HG03135 (cell line): Measurements from ENCODE around the gene LRTM1.

Source experiments
- ATAC-seq: cut with Tn5 transposase; IDR thresholded peaks from one replicate; pipeline ENCODE4 v1.9.1; 2021; ENCODE audit warnings: mild to moderate bottlenecking, moderate library complexity; ENCODE audit not compliant: unreplicated experiment

Gene LRTM1

DNA sequence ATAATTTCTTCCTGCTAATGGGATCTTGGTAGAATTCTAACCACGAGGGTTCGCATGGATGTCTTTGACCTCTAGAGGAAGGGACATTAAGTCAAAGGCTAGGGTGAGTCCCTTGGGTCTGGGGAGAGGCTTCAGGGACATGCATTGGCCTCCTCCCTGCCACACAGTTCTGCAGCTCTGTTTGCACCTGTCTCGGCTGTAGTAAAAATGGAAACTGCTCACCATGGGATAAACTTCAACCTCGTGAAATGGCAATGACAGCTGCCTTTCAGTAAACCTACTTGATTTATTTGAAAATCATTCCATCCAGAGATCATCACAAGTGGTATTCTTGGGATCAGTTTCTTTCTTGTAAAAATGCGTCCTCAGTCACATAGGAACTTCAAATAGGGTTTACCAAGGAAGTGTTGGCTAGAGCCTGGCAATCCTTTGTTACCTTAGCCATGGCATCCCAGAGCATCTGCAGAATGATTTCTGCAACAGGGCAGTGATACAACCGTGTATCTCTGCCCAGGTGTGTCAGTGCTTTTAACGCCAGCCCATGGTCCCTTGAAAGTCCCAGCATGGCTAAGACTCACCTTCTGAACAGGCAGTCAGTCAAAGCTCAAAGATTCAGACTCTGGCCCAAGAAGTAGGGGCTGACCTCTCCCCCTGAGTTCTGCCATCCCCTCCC, 14.0 kb upstream of the LRTM1 start:
- no peak for ATAC-seq

DNA sequence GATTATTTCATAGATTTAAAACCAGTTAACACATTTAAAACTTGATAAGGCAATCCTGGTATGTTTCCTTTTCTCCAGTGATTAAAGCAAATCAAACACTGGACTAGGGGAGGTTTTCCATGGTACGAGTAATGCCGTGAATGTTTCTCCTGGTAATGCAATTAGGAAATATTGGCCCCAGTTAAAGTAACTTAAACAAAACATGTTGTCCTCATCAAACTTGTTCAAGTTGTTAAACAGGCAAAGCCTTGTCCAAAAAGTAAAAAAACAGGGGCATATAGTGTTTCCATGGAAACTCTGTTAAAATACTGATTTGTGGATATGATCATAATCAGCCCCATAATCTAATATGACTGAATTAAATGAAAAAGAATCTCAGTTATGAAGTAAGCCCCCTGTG, 13.1 kb upstream of the LRTM1 start:
- ATAC-seq = no peak

DNA sequence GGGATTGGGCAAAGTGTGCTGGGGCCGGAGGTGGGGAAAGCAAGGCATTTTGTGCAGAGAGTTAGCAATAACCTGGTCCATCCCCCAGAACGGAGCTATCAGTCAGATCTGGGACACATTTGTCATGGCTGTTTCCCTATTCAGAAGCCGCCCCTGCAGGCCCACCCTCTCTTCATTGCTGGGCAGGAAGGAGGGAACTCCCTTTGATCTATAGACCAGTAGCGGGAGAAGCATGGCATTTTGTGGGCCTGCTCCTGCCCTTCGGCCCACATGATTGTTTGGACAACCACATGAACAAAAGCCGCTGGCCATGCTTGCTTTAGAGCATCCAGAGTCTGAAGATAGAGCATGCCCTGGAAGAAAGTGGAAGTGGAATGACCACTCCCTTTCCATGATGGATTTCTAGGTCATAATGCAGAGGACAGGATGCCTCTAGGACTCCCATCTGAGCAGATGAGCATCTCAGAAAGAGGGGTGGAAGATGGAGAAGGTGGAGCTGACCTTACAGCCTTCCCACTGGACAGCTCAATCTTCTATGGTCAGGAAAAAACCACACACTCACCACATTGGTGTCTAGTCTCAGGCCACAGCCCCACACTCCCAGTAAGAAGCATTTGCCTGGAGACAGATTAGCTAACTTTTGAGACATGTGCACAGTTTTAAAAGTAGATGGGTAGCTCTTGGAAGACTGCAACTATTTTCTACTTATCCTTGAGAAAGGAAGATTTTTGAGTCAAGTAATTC, 11.9 kb upstream of the LRTM1 start:
- ATAC-seq = no peak

DNA sequence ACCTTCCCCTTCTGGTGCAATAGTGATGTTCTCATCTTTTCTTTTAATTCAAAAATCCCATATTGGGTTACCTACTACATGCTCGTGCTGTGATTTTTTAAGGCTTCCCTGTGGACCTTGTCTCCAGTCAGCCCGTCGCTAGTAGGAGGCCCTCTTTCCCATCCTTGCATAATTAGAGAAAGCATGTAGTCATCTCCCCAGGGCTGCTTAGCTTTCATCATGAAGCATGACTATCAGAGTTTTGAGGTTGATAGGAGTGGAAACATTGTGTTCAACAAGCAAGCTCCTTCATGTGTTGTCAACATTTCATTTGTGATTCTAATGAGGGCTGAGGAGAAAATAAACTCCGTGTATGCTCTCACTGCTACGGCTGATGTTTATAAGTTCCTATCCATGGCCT, 8.7 kb upstream of the LRTM1 start:
- no peak for ATAC-seq

DNA sequence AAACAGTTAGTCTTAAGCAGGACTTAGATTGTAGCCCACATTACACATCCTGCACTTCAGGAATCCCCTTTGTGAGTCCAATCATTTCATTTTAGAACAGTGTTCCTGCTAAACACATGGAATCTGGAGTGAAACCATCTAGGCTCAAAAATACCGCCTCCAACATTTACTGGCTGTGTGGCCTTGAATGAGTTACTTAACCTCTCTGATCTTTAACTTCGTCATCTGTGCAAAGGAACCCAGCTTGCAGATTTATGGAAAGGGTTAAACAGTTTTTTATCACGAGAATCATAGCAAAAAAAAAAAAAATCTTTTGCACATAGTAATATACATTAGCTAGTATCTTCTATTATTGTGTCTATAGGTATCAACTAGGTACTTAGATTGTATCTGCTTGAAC, 8.0 kb upstream of the LRTM1 start:
- no peak for ATAC-seq

DNA sequence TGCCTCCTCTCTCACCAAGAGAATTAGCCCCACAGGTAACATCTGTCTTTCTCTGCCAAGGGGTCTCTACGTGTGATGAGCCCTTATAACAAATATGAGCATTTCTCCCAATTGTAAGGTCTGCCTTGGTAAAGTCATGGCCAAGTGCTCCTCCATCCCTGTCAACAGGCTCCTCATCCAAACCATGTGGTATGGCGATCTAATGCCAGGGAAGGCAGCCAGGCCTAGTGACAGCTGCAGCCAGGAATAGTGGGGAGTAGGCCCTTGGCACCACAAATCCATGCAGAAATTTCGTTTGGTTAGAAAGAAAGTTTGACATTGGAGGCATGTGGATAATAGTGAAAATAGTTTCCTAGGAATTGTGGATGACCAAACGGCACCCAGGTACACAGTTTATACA, 4.7 kb upstream of the LRTM1 start:
- ATAC-seq = no peak

DNA sequence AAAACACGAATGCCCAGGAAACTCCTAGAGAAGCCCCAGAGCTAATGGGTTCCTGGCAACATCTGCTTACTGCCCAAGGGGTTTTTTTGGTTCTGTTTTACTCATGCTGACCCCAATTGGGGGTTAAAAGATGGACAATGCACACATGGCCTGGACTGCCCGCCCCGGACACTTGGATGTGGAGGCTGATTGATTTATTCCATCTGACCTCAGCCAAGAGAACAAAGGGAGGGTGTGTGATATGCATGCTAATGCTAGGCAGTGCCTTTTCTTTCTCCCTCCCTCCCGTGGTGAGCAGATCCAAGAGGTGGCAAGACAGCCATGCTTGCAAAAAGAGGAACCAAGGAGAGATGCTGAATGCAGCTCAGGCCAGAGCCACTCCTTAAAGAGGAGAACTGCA, 3.3 kb upstream of the LRTM1 start:
- no peak for ATAC-seq

DNA sequence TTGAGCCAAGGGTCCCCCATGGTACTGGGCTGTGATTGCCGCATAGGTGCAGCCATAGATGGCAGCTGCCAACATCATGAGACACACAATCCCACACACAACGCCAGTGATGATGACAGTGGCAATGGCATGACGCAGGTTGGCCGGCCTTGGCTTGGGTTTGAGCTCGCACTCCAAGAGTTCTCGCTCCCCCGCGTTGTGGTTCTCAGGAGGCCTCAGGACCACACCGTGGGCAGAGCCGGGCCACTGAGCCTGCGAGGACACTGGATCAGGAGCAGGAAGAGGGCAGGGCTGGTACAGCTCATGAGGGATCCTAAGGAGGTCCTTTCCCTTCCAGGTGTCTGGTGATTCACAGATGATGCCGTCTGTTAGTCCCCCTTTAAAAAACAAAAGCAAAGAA, 9.3 kb downstream of the LRTM1 start:
- ATAC-seq = no peak

DNA sequence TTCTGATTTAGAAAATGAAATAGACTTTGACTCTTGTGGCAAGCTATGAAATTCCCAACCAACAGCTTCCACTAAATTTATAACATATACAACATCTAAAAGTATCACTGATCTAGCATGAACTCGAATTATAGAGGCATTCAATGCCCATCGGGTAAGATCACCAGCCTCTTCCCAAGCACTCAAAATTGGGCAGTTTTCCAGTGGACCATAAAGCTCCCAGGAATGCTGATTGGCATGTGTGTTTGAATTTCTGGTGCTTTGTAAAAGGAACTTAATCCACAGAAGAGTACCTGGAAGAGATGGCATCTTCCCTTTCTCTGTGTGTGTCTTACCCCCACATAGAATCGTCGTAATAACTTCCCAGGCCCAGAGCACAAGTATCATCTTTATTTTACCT, 10.0 kb downstream of the LRTM1 start:
- no peak for ATAC-seq

DNA sequence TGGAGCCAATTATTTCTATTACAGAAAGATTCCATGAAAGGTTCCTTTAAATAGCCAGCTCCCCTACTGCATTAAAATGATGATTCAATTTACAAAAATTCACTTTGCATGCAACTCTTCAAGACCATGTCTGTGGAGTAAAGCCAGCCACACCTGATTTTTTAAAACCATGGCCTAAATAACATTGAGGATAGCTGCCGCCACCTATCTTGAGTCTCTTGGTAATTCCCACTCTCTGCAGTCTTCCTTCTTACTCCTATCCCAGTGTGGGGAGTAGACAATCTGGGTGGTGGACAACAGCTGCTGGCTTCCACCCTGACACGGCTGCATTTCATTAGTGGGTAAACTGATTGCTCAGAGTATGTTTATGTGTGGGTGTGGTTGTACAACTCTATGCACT, 10.7 kb downstream of the LRTM1 start:
- no peak for ATAC-seq

DNA sequence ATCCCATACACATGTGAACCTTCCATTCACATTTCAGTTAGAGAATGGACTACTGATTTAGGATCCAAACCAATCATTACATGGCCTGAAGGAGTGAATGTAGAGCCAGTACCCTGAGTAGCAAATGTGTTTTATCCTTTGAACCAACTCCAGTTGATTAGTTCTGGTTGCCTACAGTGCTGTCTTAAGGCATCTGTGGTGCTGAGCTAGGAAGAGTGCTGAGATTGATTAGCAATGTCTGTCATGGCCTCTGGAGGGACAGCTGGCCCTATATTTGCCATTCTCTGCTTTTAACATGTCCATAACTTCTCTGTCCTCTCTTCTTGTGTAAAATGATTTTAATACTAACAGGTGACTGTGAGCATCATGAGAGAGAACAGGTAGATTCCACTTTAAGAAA, 11.1 kb downstream of the LRTM1 start:
- ATAC-seq = no peak

DNA sequence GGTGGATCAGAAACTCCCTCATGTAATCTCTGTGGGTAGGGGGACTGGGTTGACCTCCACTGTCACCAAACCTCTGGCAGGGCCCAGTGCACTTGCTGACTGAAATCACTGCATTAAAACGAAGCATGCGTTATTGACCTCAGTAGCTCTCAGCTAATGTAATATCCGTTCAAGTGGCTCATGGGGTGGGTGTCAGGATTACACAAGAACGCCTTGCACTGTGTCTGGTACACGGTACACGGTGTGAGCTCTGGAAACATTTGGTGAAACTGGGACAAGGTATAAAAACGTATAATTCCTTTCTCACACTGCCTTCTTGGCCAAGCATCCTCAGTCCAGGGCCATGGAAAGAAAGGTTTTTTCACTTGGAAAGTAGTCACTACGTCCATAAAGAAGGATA, 11.9 kb downstream of the LRTM1 start:
- ATAC-seq = no peak

DNA sequence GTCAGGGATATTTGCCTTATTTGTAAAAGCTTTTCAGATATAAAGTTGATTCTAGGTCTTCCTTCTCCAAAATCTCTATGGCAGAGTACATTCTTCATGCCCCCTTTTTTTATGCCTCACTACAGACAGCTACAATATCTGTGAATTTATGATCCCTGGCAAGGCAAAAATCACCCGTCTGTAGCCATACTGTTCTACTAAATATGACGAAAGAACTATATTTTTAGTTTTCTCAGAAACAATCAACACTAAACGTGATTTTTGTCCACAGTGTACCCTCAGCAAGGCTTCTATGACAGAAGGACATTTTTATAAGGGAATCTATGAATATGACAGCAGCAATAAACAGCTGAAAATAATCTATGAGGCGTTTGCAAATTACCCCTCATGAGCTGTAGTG, 12.7 kb downstream of the LRTM1 start:
- ATAC-seq = no peak

DNA sequence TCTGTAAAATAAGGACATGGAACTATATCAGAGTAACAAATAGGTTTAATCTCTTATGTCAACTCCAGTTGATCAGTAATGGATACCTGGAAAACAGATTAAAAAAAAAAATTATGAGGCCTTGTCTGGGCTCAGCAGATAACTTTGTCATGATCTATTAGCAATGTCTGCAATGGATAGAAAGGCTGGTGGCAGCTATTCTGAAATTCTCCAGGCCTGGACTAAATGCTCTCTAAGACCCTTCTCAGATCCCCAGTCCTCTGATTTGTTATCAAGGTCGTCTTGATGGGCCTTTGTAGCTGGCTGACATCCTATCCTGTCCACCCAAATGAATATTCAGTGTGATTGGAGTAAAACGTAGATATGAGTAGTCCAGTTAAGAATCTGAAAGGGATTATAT, 13.7 kb downstream of the LRTM1 start:
- ATAC-seq = no peak

DNA sequence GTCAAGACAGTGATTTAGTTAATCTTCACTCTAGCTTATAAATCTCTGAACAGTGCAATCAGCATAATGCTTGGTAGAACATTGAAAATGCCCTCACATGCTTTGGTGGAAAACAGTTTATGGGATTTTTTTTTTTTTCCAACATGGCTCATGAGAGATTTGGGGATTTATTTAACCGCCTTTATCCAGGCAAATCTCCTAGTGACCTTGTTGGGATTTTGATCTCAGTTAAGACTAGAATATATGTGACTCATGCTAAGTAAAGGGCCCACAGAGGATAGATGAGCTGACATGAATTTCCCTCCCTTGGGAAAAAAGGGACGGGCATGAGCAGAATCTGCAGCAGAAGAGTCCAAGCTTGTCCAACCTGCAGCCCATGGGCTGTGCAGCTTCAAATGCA, 18.7 kb downstream of the LRTM1 start:
- no peak for ATAC-seq

DNA sequence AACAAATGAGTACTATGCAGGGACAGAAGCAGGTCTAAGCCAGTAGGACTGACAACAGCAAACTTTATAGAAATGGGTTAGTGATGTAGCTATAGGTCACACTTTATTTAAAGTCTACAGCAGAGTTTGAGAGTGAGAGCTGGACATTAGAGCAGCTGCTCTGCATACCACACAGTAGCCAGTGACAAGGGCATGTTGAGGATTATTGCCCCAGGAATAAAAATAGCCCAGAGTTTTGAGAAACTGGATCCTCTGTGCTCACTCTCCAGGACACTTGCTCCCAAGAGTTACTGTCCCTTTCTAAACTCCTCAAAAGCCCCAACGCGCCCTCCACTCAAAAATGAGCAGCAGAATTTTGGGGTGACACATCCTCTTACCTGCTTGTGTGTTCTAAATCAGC, 21.1 kb downstream of the LRTM1 start:
- no peak for ATAC-seq

DNA sequence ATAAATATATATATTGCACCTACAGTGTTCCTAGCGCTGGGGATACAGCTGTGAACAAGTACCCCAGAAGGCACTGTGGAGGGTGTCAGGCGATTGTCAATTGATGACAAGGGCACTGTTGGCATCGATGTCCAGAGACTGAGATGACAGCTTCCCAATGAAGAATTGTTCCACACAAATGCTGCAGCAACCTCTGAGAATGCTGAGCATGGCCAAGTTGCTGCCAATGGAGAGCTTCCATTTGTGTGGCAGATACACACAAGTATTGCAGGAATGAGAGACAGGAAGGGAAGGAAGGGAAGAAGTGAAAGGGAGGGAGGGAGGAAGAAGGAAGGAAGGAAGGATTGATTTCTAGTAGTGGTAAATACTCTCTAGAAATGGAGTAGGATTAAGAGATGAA, 21.9 kb downstream of the LRTM1 start:
- no peak for ATAC-seq

DNA sequence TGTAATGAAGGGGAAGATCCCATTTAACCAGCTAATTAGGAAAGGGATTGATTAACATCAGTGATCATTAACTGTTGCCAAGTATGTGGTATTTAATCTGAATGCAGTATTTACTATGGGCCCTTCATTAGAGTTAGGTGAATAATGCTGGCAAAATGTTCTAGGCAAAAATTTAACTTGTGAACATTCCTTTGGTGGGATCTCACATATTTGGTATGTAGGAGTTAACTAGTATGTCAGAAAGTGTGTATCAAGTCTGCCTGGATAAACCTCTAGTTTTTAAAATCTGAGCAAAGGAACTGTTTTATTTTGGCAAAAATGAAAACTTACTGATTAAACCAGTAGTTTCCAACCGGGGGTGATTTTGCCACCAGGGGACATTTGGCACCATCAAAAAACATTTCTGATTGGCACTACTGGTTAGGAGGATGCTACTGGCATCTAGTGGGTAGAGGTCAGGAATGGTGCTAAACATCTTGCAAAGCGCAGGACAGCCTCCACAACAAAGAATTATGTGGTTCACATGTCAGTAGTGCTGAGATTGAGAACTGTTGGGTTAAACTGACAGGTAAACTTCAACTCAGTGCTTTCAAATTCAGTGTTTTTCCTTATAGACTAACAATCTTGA, 22.5 kb downstream of the LRTM1 start:
- ATAC-seq = no peak

DNA sequence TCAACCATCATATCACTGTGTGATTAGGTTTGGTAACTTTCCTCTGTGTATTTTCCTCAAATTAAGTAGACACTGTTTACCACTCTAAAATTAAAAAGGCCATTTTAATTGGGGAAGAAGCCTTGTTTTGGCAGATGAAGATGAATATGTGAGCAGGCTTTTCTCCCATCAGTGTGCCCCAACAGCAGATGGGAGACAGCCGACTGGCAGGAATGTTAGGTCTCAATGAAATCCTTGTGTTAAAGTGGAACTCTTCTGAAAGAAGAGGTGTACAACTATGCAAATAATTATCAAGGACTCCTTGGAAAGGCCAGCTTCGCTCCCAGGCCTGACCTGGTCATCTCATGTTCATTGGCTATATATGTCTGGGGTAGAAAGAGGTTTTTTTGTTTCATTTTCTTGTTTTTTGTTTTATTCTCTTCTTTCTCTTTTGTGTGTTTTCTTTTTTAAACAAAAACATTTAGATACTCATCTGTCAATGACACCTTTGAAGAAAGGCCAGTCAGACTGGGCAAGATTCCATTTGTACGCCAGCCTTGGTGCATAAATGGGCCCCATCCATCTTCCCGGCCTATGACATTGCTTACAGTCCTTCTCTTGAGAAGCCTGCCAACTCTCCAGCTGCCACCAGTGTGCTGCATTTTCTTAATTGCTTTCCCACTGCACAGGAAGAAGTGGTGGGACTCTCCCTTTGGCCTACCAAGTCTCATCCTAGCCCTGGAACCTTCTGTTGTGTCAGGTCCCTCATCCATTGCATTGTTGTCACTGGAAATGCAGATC, 25.8 kb downstream of the LRTM1 start:
- ATAC-seq = no peak

DNA sequence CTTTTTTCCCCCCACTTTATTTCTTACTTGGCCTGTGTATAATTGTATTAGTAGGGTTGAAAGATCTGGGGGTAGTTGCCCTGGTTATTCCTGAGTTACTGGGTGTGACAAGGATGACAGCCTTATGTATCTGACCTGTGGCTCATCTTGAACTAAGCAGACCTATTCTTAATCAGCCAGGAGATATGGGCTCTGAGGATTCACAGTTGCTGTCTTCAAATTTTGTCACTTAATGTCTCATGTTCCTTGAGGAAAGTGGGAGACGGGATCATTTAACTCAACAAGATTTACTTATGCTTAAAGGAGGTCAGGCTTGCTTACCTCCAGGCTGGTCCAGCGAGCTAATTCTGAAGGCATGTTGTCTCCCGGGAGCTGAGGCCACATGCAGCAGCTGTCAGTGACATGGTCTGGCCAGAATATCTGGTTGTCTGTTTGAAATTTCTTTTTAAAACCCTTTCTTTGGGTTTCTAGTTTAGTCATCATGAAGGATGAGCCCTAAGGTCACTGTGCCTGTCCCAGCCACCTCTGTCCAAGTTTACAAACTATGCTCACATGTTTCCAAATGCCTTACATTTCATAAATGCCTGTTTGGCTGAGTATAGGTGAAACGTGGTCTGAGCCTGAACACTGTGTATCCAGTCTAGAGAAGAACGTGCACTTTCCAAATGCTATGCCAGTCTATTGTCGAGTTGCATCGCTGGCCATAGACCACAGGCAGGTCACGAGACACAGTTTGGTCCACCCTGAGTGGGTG, 26.8 kb downstream of the LRTM1 start:
- no peak for ATAC-seq

DNA sequence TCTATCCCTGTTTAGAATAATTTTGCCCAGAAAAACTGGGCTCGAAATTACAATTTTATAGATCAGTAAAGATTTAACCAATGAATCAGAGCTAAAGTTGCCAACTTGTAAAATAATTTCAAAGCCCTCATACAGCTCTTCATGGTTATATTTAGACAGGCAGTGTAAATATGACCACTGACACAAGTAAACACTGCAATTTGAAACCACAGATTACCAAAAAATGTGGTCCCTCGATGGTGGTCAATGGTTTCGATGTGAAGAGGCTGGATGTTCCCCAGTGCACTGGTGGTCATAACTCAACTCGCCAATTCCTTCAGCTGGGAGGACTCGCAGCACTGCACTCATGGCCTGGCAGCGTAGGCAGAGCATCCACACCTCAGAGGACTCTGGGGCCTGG, 28.6 kb downstream of the LRTM1 start:
- ATAC-seq = no peak
